SKM-1 treated with dmso at 0.1 percent for 144 hours (cell line): ENCODE measurements around the gene FUCA2.
"Not testable (repeated sequence)": the region's sequence is repeated elsewhere in the genome, so short reads cannot be mapped to it uniquely, and the experiment has no call there.

ENCODE experiments used
- DNase-seq: peaks from one replicate; lab custom pipeline; 2025; ENCODE audit not compliant: unreplicated experiment; lab: John Stamatoyannopoulos, UW

The FUCA2 gene

DNA sequence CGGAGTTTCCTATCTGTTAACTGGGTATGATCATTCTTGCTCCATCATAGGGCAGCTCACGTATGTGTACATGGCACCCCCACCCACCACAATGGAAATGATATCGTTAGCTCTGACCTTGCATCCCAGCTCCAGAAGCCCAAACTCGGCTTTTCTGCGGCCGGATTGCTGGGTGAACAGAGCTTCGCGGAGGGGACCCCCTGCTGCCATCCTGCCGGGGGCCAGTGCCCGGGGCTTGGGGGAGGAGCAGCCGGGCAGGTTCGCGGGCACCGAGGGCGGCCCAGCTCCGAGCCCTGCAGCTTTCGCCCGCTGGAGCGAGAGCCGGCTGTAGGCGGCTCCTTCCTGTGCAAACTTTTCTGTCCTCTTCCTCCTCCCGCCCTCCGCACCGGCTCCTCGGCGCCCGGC lies 24.9 kb upstream of the FUCA2 start:
- peak; percentile 53 for DNase-seq

DNA sequence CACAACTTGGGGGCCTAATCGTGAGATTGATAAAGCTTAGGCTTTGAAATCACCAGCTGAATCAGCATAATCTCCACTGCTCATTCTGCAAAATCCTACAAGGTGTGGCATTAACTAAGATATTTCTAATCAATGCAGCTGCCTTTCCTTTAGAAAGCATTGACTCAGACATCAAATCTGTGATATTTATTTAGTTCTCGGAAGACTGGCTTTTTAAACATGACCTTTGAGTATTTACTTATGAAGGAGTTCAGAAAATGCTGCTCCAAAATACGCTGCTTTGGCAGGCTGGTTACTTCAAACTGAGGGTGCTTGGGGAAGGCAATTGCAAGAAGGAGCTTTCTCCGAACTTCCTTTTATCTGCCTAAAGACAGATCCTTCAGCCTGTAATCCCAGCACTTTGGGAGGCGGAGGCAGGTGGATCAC lies 23.7 kb upstream of the FUCA2 start:
- no peak for DNase-seq

DNA sequence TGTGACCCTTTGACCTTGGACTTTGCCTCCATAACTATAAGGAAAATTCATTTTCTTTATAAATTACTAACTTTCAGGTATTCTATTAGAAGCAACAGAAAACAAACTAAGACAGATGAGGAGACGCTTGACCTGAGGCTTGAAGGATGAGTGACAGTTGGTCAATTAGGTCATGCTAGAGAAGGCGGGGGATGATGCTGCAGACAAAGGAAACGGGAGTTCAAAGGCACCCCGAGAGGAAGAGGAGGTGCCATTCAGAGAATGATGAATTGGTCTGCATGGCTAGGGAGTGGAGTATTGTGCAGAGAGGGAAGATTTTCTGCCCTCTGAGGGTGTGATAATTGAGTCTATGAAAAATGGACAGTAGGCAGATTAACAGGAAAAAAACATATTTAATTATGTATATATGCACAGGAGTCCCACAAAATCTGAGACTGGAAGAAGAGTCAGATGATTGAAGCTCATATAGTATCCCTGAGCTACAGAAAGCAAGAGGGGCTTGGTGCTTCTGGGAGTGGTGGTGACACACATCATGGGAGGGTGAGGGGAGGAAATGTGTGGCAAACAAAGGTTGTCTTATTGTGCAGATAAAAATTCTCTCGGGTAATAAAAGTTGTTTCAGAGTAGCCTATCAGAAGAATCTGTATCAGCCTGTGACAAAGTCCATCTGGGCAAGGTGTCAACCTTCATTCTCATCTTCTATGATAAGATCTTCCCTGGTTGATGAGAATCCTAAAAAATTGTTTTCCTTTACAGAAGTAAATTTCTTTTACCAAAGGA lies 20.4 kb upstream of the FUCA2 start:
- DNase-seq = no peak

DNA sequence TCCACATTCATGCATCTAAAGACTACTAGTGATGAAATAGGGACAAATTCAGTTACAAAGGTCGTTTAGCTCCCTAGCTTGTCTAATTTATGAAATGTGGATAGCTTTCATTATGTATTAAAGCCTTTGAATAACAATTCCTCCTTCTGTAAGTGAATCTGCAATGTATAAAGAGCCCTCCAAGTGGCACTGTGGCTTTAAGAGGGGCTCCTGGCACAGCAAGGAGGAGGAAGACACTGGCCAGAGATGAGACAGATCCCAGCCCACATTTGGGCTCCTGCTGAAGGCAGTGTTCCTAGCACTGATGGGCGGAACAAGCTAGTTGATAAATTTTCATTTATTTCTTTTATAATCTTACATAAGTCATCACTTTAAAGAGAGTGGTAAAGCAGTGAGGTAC lies 17.6 kb upstream of the FUCA2 start:
- no peak for DNase-seq

DNA sequence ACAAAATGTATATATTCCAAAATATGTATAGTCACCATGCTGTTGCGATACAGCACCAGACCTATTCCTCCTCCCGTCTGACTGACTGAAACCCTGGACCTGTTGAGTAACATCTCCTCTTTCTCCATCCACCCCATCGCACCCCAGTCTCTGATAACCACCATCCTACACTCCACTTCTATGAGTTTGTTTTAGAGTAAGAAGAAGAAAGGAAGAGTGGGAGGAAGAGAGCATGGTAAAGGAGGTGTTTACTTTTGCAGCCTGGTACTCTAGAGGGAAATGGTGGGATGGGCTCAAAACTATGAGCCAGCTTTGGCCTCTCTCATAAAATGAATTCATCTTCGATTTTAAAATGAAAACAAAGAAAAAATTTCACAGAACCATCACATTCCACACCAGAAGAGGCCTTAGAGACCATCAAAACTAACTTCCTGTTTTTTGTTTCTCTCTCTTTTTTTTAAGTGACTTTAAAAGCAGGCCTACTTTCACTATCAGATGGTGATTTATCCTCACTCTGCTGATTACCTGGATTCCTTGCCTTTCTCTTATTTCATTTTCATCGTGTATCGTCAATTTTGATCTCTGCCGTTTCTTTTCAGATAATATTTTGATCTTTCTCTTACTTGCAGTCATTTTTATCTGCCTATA lies 16.8 kb upstream of the FUCA2 start:
- peak; percentile 61 for DNase-seq

DNA sequence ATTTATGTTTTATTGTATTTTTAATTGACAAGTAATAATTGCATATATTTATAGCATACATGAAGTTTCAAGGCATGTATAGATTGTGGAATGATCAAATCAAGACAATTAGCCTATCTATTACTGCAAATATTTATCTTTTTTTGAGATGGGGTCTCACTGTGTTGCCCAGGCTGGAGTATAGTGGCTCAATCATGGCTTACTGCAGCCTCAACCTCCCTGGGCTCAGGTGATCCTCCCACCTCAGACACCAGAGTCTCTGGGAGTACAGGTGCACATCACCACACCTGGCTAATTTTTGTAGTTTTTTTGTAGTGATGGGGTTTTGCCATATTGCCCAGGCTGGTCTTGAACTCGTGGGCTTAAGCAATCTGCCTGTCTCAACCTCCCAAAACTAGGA lies 16.2 kb upstream of the FUCA2 start:
- DNase-seq = no peak

DNA sequence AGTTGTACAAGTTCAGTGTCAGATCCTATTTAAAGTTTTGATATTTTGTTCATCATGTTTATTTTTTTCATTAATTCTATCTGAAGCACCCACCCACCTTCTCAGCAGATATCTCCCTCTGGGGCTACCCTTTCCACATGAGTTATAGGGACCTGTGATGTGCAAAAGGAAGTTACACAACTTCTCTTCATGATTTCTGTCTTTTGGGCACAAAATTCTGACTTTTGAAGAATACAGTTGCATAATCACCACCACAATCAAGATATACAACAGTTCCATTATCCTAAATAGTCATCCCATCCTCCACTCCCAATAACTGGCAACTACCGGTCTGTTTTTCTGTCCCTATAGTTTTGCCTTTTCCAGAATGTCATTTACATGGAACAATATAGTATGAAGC lies 13.8 kb upstream of the FUCA2 start:
- DNase-seq = peak; percentile 56

DNA sequence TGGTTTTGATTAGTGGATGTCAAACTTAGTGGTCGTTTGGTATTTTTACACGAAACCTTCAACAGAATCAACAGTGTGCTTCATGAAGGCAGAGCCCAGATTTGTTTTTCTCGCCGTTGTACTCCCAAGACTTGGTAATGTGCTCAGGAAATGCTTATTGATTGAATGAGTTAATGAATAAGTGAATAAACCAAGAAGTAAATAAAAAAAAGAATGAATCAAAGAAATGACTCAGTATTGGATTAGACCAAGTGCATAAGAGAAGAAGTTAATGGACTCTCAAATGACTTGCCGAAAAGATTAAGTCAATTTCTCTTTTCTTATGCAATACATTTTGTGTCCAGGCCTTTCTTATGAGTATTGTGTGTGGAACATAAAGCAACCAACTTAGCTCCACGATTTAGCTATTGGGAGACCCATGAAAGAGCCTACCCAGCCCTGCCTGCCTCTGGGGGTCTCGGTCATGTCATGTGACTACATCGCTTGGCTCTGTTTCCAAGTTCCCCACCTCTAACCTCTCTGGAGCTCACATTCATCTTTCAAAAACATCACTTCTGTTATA lies 10.6 kb upstream of the FUCA2 start:
- no peak for DNase-seq

DNA sequence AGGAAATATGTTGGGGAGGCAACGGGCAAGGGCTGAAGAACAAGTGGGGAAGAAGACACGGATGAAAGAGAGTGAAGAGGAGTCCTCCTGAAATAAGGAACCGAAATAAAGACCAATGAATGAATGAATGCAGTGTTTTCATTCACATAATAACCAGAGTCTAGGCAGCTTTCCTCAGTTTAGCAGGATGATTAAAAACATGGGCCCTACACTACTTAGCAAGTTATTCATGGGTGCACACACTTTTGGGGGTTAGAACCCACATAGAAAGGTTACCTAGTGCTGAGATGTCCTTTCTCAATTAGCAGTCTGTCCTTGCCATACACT lies 5.9 kb upstream of the FUCA2 start:
- no peak for DNase-seq

DNA sequence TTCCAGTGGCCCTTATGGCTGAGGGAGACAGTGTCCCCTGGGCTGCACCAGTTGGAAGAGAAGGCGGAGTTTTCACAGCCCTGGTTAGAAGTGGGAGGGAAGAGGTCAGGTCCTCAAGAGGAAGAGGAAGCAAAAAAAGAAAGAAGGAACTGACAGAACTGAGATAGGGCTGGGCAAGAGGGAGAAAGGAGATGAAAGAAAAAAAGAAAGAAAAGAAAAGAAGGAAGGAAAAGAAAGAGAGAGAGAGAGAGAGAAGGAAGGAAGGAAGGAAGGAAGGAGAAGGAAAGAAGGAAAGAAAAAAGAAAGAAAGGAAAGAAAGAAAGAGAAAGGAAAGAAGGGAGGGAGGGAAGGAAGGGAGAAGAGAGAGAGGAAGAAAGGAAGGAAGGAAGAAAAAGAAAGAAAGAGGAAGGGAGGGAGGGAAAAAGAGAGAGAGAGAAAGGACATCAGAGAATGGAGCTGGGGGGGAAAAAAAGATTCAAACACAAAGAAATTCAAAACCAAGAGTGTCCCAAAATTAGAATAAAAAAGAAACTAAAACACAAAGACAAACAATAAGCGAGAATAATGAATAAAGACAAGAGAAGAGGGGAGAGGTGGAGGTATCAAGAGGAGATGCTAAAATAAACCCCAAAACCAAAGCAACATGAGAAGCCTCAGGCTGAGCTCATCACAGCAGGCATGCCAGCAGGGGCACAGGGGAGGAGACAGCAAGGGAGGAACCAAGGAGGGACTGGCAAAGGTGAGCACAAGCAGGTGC lies 5.3 kb upstream of the FUCA2 start:
- peak; percentile 73 for DNase-seq

DNA sequence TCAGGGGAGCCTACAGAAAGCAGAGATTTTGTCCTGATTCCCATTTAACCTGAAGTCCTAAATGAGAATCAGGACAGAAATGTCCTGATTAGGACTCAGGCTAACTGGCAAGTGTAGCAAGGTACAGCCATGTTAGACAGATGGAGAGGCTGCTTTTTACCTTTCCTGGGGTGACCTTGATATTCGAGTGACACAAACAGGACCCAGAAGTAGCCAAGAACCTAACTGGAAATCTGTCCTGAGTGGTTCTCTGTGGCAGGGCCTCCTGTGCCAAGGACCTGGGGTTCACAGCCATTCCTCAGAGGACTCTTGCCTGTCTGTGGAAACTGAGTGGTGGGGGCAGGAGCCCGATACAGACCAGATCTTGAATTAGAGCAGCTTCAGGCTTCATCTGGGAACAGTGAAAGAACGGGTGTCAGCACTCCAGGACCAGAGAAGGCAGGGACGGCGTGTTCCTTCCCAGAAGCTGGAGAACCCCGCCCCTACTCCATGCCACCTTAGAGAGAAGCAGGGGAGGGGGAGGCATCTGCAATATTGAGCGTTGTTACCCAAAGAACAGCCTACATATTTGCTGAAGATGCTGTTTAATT lies 4.3 kb upstream of the FUCA2 start:
- no peak for DNase-seq

DNA sequence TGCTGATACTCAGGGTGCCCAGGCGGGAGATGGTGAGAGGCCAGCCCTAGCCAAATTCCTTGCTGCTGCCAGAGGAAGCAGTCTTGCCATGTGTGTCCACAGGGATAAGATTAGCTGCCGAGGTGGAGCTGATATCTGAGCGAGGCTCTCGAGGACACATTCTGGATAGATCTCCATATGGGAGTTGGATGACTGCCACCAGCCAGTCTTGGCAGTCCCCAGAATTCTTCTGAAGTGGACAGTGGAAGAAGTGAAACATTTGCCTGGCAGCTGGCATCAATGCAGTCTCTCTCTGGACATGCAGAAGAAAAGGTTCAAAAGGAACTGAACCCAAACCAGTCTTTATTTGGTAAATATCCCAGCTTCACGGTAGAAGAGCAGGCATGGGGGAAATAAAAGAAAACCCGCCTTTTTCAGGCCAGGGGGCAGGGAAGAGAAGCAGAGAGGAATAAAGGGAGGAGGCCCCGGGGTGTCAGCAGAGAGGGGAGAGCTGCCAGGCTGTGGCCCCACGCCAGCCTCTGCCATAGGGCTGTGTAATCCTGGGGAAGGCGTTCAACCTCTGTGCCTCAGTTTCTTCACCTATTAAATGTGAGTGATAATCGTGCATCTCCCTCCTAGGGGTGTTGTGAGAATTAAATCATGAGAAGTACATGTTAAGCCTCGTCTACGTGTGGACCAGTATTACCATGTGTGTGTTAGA lies 3.7 kb upstream of the FUCA2 start:
- no peak for DNase-seq

DNA sequence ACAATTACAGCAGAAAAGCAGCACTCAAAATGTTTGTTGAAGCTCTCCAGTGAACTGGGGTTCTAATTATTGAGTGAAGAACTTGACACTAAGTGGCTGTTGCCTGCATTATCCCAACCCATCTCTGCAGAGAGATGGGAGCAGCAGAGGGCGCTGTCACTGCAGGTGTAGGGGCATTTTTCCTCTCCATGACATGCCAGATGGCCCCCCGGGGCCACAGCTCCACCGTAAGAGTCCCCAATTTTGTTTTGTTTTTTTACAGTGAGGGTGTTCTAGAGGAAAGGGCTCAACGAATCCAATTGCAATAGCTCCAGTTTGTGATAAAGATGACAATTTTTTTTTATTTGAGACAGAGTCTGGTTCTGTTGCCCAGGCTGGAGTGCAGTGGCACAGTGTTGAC lies 1.9 kb upstream of the FUCA2 start:
- peak; percentile 28 for DNase-seq

DNA sequence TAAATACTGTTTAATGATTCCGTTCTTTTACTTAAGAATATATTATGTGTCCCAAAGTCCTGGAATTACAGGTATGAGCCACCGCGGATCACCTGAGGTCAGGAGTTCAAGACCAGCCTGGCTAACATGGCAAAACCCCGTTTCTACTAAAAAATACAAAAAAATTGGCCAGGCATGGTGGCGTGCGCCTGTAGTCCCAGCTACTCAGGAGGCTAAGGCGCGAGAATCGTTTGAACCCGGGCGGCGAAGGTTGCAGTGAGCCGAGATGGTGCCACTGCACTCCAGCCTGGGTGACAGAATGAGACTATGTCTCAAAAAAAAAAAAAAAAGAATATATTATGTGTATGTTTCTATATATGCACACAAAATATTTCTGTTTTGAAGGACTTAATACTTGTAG lies 1.2 kb downstream of the FUCA2 start:
- not testable (repeated sequence) for DNase-seq

DNA sequence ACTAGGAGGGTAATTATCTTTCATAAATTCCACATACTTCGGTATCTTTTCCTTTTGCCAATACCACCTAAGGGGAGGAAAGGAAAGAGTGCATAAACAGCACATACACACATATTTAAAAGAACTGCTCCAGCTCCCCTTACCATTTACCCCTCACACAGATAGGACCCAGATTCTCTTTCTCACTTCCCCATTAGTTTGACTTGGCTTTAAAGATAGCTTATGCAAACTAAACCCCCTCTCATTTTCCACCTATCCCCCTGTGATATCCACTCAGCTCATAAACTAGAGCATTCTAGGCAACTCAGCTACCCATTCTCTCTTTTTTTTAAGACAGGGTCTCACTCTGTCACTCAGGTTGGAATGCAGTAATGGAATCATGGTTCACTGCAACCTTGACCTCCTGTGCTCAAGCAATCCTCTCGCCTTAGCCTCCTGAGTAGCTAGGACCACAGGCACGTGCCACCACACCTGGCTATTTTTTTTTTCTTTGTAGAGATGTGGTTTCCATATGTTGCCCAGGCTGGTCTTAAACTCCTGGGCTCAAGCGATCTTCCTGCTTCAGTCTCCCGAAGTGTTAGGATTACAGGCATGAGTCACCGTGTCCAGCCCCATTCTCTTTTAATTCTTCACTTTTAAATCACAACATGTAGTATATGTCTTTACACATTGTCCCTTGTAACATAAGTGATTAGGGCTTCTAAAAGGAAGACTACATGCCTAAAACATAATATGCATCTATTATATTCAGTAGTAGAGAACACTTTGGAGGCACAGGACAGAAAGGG lies 4.0 kb downstream of the FUCA2 start:
- DNase-seq = no peak

DNA sequence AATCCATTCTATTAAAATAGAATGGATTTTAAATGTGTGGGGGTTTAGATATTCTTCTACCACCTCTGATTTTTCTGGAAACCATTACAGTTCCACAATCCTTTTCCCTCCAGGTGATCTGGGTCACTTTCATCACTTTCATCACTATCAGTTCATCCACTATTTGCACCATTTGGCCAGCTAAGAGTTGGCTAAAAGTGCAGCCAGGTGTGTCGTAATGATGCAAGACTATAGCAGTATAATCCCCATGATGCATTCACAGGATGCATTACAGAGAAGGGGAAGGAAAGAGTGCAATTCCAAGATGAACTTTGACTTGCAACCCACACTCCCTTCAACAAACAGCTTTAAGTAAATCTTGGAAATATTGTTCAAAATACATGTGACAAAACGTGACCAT lies 4.9 kb downstream of the FUCA2 start:
- no peak for DNase-seq

DNA sequence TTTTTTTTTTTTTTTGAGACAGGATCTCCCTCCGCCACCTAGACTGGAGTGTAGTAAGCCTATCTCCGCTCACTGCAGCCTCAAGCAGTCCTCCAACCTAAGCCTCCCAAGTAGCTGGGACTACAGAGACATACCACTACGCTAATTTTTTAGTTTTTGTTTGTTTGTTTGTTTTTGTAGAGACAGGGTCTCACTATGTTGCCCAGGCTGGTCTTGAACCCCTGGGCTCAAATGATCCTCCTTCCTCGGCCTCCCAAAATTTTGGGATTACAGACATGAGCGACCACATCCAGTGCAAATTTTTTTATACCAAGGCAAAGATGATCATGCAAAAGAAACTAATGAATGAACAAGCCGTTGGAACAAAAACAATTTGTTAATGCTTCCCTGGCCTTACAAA lies 5.3 kb downstream of the FUCA2 start:
- no peak for DNase-seq

DNA sequence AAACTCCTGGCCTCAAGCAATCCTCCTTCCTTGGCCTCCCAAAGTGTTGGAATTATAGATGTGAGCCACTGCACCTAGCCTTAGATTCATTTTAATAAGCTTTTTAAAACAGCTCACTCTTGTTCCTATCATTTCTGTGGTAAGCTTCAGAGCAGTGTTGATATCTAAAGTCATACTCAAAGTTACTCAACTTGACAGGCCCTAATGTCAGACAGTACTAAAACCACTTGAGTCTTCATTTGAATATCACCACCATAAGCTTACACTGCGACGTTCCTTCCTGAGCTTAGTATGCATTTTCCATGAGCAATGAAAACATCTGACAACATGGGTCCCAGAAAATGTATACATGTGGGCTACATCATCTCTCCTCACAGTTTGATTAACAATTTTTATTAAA lies 6.0 kb downstream of the FUCA2 start:
- DNase-seq = no peak

DNA sequence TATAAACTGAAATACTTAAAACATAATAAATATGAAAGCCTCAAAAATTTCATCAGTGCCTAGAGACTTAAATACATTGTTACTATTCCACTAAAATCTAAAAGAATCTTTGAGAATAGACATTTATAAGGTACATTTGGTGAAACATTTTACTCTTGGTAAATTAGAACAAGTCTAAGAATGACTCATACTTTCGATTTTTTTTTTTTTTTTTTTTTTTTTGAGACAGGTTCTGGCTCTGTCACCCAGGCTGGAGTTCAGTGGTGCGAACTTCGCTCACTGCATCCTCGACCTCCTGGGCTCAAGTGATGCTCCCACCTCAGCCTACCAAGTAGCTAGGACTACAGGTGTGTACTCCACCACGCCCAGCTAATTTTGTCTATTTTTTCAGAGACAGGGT lies 6.4 kb downstream of the FUCA2 start:
- DNase-seq = no peak

DNA sequence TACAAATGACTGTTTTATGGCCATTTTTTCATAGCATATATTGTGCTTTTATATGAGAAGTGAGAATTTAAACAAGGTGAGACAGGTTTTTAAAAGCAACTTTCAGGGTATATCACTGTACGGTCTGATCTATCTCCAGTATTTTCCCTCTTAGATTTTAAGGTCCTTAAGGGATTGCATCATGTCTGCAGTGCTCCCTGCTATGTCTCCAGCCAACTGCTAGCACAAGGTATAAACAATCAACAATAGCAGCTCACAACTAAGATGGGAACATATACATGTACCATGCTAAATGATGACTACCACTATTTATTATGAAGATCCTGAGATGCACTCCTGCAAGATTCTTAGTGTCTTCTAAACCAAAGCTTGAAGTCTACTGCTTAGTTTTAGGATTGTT lies 7.2 kb downstream of the FUCA2 start:
- DNase-seq = no peak
